ENCODE data around the gene SND1.

Gene SND1

DNA sequence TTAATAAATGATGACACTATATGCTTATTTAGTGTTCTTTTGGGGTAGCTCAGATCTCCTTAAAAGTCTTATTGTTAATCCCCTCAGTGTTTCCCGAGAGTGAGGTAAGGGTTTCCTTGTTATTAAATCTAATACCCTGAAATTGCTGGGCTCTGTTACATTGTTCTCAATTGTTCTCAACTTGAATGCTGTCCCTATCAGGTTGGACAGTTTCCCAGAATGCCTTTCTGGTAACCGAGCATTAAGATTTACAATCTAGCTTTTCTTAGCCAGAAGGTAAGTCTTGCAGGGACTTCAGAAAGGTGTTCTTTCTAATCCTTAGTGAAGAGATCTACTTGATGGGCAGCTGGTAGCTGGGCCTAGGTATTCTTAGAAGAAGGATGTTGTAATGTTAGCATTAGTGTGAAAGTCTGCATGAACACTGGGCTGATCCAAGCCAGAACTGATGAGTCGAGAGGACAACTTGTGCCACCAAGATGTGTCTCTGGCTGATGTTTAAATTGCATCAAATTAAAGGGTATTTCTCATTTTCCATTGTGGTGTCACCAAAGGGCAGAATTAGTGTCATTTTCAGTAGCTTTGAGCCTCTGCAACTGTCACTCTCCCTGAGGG, 89.9 kb downstream of the SND1 start:
- no peaks in the 10 kb centered on the region for H3K27me3 Mint-ChIP-seq
- peaks cover 16% of the 10 kb centered on the region for H3K36me3 Mint-ChIP-seq
- no peak for DNase-seq
- CTCF ChIA-PET, result interaction anchor here (0.5 kb wide), 1 partner anchor 179 kb away, joined by 3 read pairs; no protein-coding TSS in a partner anchor
- no peak overlapping the region for H3K27ac Mint-ChIP-seq
- no peak overlapping the region for H3K4me3 Mint-ChIP-seq
- no peaks in the 10 kb centered on the region for H3K9me3 Mint-ChIP-seq
- peaks cover 14% of the 10 kb centered on the region for H3K4me1 Mint-ChIP-seq

DNA sequence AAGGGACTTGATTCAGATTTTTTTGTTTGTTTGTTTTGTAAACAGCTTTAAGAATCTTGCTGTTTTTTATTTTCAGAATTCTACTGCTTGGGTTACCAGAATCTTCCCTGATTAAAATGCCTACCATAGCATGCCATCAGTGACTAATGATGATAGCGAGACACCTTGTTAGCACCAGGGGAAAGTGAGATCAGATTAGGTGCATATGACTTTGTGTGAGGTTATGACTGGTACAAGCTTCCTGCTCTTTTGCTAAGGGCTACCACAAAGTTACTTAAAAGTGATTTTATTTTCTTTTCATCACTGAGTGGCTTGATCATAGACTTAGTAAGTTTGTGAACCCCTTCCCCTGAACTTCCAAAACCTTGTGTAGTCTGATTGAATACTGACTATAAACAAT, 93.5 kb downstream of the SND1 start:
- CTCF ChIA-PET, result no interaction called here
- H3K9me3 Mint-ChIP-seq, result no peaks in the 10 kb centered on the region
- no peak overlapping the region for H3K4me3 Mint-ChIP-seq
- no peaks in the 10 kb centered on the region for H3K27me3 Mint-ChIP-seq
- no peak overlapping the region for H3K27ac Mint-ChIP-seq
- H3K4me1 Mint-ChIP-seq, result peaks cover 14% of the 10 kb centered on the region
- DNase-seq, result no peak
- H3K36me3 Mint-ChIP-seq, result peaks cover 34% of the 10 kb centered on the region

DNA sequence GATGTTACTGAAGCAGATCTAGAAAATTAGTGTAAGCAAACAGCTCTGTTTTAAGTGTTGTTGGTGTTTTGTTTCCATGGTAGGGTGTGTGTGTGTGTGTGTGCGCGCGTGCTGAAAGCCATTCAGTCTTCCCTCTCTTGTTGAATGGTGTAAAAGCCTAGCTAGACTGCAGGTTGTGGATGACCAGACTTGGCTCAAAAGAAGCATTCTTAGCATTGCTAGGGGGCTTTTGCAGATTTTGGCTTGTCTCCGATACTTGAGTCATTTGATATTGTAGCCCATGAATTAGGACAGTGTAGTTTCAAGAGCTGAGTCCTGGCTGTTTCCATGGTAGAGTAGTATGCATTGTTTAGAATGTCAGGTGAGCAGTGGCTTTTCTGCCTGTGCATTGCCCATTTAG, 99.1 kb downstream of the SND1 start:
- peaks cover 25% of the 10 kb centered on the region for H3K36me3 Mint-ChIP-seq
- H3K4me1 Mint-ChIP-seq, result no peaks in the 10 kb centered on the region
- no peak overlapping the region for H3K4me3 Mint-ChIP-seq
- no peak for DNase-seq
- CTCF ChIA-PET, result interaction anchor here (1.1 kb wide), 1 partner anchor 458 kb away, joined by 3 read pairs; no protein-coding TSS in a partner anchor
- no peaks in the 10 kb centered on the region for H3K27me3 Mint-ChIP-seq
- no peaks in the 10 kb centered on the region for H3K9me3 Mint-ChIP-seq
- no peak overlapping the region for H3K27ac Mint-ChIP-seq

DNA sequence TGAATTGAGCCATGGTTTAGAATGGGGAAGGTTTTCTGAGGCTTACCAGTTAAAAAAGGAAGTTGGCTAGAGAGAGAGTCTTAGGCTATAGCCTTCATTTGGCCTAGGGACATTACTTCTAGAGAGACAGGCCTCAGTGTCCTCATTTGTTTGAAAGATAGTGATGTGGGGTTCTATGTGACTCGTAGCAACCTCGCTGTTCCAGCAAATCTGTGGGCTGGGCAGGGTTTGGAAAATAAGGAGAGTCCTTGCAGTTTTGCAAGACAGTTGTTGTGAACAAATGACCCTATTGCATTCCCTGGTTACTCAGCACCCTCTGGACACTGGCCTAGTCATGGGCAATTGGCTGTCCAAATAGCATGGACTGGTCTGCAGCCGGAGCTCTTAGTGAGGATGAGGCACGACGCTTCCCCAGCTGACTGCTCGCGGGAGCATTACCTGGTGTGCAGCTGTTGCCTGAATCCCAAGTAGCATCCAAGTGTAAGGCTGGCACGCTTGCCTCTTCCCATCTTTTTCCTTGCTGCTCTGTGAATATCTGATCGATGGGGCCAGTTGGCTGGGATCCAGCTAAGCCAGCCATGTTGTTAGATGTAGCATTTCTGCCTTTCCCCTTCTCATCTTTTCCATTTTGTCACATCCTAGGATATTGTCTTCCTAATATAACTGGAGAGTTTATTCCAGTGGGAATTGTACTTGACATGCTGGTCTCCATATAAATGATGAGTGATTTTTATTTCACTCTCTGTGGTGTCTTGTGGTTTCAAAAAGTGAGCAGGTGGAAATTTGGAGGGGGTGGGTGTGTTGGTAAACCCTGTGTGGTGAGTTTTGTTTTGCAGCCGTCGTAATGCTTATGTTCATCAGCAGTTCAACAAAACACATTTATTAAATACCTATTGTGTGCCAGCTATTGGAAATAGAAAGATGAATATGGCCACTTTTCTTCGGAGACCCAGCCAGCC, 99.8 kb downstream of the SND1 start:
- H3K4me1 Mint-ChIP-seq, result no peaks in the 10 kb centered on the region
- CTCF ChIA-PET, result interaction anchor here (1.1 kb wide), 1 partner anchor 457 kb away, joined by 3 read pairs; no protein-coding TSS in a partner anchor
- DNase-seq, result no peak
- peaks cover 25% of the 10 kb centered on the region for H3K36me3 Mint-ChIP-seq
- no peak overlapping the region for H3K27ac Mint-ChIP-seq
- no peaks in the 10 kb centered on the region for H3K27me3 Mint-ChIP-seq
- H3K4me3 Mint-ChIP-seq, result no peak overlapping the region
- H3K9me3 Mint-ChIP-seq, result no peaks in the 10 kb centered on the region

DNA sequence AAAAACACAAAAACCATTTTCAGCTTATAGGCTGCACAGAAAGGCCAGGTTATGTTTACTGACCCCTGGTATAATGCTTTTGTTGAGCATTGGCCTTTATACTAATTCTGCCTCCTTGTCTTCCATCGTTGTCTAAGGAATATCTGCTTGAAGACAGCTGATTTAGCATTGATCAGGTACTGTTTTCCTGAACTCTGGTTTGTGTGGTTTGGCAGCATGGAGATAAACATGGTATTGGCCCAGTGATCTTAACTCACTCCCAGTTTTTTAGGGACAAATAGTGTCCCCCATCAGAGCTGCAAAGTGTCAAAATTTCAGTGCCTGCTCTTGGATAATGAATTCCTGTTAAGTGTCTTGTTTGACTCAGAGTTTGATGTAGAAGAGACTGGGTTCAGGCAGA, 100.8 kb downstream of the SND1 start:
- Mint-ChIP-seq H3K27me3 (no peaks in the 10 kb centered on the region), H3K9me3 (no peaks in the 10 kb centered on the region), H3K4me3 (no peak overlapping the region), H3K27ac (no peak overlapping the region), H3K4me1 (no peaks in the 10 kb centered on the region), H3K36me3 (peaks cover 26% of the 10 kb centered on the region)
- CTCF ChIA-PET, result no interaction called here
- no peak for DNase-seq

DNA sequence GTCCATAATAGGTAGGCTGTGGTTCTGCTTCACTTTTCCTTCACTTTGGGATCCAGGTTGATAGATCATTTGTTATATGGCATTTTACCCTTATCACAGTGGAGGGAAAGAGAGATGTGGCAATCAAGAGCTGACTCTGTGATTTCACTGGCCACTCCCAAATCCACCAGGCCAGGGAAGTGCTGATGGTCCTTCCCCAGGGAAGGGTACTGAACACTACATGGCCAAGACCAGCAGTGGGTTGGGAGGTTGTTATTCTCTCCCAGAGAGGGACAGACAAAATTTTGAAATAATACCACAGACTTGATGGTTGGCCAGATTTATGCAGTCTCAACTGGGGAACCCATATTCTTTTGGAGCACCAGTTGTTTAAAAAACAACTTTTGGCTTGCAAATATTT, 102.5 kb downstream of the SND1 start:
- Mint-ChIP-seq H3K4me1 (no peaks in the 10 kb centered on the region), H3K9me3 (no peaks in the 10 kb centered on the region), H3K27me3 (no peaks in the 10 kb centered on the region), H3K27ac (no peak overlapping the region), H3K4me3 (no peak overlapping the region), H3K36me3 (peaks cover 17% of the 10 kb centered on the region)
- CTCF ChIA-PET, result no interaction called here
- DNase-seq, result no peak

DNA sequence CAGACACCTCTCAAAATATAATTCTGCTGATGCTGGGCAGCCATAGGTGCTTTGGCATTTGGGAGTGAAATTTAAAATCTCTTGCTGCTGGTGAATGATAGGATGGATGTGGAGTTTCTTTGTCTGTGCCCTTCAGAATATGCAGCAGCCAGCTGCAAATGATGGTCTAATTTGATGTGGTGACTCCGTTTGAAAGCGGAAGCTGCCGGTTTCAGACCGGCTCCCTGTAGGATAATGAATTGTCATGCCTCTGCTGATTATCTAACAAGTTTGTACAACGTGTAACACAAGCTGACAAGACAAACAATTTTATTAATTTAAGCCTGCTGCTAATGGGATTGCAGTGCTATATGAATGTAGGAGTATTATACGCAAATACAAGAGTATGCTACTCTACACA, 103.5 kb downstream of the SND1 start:
- H3K4me1 Mint-ChIP-seq, result peaks cover 5% of the 10 kb centered on the region
- no peaks in the 10 kb centered on the region for H3K27me3 Mint-ChIP-seq
- CTCF ChIA-PET, result no interaction called here
- no peak overlapping the region for H3K4me3 Mint-ChIP-seq
- H3K9me3 Mint-ChIP-seq, result no peaks in the 10 kb centered on the region
- peaks cover 12% of the 10 kb centered on the region for H3K36me3 Mint-ChIP-seq
- DNase-seq, result no peak
- no peak overlapping the region for H3K27ac Mint-ChIP-seq

DNA sequence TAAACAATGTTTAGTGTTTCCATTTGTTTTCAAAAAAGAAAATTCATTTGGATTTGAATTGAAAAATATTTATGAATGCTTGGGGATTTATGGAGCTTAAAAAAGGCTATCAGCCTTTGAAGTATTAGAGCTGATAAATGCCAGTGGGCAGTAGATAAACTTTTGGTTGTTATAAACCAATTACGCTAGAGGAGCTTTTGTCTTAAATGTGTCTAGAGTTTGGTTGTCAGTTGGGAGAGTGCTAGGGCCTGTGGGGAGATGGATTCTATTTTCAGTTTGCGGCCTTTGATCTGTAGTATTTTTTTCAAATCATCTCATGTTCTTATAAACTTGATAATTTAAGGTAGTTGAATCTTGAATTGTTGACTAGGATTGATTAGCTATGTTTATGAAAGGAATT, 104.0 kb downstream of the SND1 start:
- H3K27ac Mint-ChIP-seq, result no peak overlapping the region
- H3K36me3 Mint-ChIP-seq, result peaks cover 10% of the 10 kb centered on the region
- CTCF ChIA-PET, result no interaction called here
- no peak for DNase-seq
- H3K9me3 Mint-ChIP-seq, result no peaks in the 10 kb centered on the region
- peaks cover 9% of the 10 kb centered on the region for H3K4me1 Mint-ChIP-seq
- no peak overlapping the region for H3K4me3 Mint-ChIP-seq
- no peaks in the 10 kb centered on the region for H3K27me3 Mint-ChIP-seq

DNA sequence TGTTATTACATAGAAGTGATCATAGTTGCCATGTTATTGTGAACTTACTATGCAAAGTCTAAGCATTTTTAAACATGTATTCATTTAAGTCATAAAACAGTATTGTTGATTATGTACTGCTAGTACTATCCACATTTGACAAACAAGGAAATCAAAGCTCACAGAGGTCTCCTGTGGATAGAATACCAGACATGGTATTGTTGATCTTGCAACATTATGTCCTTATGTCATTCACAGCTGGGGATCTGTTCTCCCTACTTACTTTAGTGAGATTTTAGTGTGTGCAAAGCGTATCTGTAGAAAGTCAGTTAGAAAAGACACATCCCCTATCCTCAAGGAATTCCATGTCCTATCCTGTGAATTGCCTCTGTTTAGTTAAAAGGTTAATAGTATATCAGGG, 106.1 kb downstream of the SND1 start:
- no peak overlapping the region for H3K4me3 Mint-ChIP-seq
- CTCF ChIA-PET, result interaction anchor here (1.4 kb wide), 1 partner anchor 451 kb away, joined by 3 read pairs; no protein-coding TSS in a partner anchor

DNA sequence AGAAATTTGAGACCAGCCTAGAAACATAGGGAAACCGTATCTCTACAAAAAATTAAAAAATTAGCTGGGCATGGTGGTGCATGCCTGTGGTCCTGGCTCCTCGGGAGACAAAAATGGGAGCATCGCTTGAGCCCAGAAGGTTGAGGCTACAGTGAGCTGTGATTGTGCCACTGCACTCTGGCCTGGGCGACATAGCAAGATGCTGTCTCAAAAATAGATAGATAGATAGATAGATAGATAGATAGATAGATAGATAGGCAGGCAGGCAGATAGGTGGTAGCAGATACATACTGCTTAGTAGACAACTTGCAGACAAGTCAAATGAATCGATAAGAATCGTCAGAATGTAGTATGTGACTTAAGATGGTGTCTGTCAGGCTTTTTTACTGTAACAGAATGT, 106.9 kb downstream of the SND1 start:
- H3K4me3 Mint-ChIP-seq, result no peak overlapping the region
- peaks cover 17% of the 10 kb centered on the region for H3K36me3 Mint-ChIP-seq
- no peaks in the 10 kb centered on the region for H3K27me3 Mint-ChIP-seq
- H3K9me3 Mint-ChIP-seq, result no peaks in the 10 kb centered on the region
- no peak overlapping the region for H3K27ac Mint-ChIP-seq
- peaks cover 24% of the 10 kb centered on the region for H3K4me1 Mint-ChIP-seq
- CTCF ChIA-PET, result no interaction called here
- DNase-seq, result no peak

More for the DNA sequence above, 106.1 kb downstream of the SND1 start:
- Mint-ChIP-seq H3K27ac (no peak overlapping the region), H3K9me3 (no peaks in the 10 kb centered on the region), H3K36me3 (peaks cover 17% of the 10 kb centered on the region), H3K27me3 (no peaks in the 10 kb centered on the region), H3K4me1 (peaks cover 24% of the 10 kb centered on the region)
- DNase-seq, result no peak

DNA sequence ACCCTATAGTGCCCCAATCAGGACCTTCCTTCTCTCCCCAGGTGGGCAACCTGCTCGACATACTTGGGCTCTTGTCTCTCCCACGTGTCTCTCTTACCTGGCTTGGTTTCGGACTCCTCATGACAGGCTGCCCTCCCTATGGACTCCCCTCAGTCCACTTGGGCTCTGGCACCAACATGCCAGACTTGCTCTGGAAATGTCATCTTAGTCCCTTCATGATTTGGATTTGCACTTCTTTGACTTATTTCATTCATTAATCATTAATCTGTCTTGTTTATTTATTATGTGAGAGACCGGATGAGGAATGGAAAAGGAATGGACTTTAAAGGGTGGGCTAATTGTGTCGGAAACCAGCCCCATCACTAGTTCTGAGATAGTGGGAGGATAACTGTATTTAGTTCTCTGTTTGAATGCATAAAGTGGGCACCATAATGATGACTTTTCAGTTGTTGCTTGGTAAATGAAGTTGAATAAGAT, 108.0 kb downstream of the SND1 start:
- Mint-ChIP-seq H3K36me3 (peaks cover 20% of the 10 kb centered on the region), H3K27ac (no peak overlapping the region), H3K9me3 (no peaks in the 10 kb centered on the region), H3K4me3 (no peak overlapping the region), H3K27me3 (no peaks in the 10 kb centered on the region), H3K4me1 (peaks cover 24% of the 10 kb centered on the region)
- no peak for DNase-seq
- CTCF ChIA-PET, result no interaction called here

DNA sequence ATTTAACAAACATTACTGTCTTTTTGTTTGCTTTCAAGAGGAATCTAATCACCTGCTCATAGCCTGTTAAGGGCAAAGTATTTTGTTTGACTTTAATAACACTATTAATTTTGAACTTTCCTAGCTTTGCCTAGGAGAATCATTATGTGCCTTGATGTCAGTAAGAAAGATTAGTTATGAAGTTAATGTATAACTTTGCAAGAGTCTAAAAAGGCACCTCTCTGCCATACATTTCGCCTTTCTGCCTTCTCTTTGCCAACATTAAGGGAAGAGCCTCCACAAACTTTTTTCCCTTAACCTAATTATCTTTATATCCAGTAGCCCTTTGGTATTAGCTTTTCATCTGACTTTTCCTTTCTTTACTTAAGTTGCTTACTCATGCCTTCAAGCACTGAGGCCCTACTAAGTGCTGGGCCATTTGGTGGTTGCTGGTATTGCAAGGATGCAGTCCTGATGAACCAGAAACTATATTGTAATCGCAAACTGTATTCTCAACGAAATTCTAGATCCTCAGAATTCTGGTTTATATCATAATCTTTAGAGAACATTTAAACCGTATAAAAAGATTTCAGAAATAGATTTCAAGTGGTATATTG, 108.5 kb downstream of the SND1 start:
- H3K4me3 Mint-ChIP-seq, result no peak overlapping the region
- no peak for DNase-seq
- H3K27me3 Mint-ChIP-seq, result no peaks in the 10 kb centered on the region
- H3K4me1 Mint-ChIP-seq, result peaks cover 24% of the 10 kb centered on the region
- H3K9me3 Mint-ChIP-seq, result no peaks in the 10 kb centered on the region
- CTCF ChIA-PET, result no interaction called here
- no peak overlapping the region for H3K27ac Mint-ChIP-seq
- peaks cover 22% of the 10 kb centered on the region for H3K36me3 Mint-ChIP-seq

DNA sequence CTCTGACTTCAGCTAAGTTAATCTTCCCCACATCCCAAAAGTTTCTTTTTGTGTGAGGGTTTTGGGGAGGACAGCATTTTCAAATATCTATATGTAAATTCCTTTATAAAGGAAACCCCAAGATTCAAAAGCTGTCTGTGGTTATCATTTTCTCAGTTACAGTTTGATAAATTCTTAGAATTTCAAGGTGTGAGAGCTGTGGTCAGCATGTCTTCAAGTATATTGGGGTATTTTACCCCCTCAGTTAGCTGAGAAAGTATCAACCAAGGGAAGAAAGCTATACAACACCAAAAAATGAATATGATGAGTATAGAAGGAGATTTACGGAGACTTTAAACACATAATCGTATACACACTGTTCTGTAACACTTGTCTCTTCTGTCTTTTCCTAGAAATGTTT, 109.2 kb downstream of the SND1 start:
- peaks cover 25% of the 10 kb centered on the region for H3K36me3 Mint-ChIP-seq

DNA sequence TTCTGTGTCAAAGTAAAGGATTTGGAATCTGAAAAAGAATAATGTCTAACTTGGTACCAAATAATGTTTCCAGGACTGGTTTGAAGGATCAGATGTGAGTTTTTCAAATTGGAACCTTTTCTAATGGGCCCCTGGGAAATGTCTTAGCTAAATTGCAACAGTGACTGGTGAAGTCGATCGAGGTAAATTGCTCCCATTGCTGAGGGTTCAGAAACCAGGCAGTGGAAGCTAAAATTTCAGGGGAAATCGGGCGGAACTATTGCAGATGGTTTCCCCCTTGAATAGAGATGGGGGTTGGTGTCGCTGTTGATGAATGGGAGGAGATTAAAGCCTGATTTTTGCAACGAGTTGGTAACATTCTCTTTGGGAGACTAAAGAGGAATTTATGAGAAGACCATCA, 112.7 kb downstream of the SND1 start:
- CTCF ChIA-PET, result interaction anchor here (1.5 kb wide), 1 partner anchor 56 kb away, joined by 4 read pairs; no protein-coding TSS in a partner anchor
- Mint-ChIP-seq H3K27me3 (no peaks in the 10 kb centered on the region), H3K9me3 (no peaks in the 10 kb centered on the region), H3K4me3 (no peak overlapping the region), H3K27ac (no peak overlapping the region), H3K4me1 (peaks cover 35% of the 10 kb centered on the region), H3K36me3 (peaks cover 26% of the 10 kb centered on the region)
- DNase-seq, result no peak

More for the DNA sequence above, 109.2 kb downstream of the SND1 start:
- CTCF ChIA-PET, result no interaction called here
- Mint-ChIP-seq H3K27ac (no peak overlapping the region), H3K4me1 (peaks cover 26% of the 10 kb centered on the region), H3K9me3 (no peaks in the 10 kb centered on the region), H3K27me3 (no peaks in the 10 kb centered on the region), H3K4me3 (no peak overlapping the region)
- no peak for DNase-seq

Measured in activated naive CD4-positive, alpha-beta T cell treated with anti-CD3 and anti-CD28 coated beads, Interleukin-2, amount 10 ng/mL, durations not matched to agents 7 days and 5 days (primary cell).